ENCODE data around the gene ARHGAP36. TPM values are rescaled to one million over a fixed set of nuclear protein-coding genes. Genes with fewer than 3 reads are reported as not detected.

The ARHGAP36 gene
- total and polyA plus RNA-seq, 2 of the 8 experiments (the other 6 are each of a cell fraction or from before 2014, with no cell fraction given), result 0.32 to 0.38 TPM

GRCh38 chrX:131136776-131137175 is 78.6 kb downstream of the ARHGAP36 start (continued):
- TF ChIP-seq ATF3 (IDR thresholded peaks at IDR 0.05; ENCODE audit: insufficient read depth, low read depth, low read length) (no peak), RBBP5 (IDR thresholded peaks at IDR 0.05; ENCODE audit: borderline replicate concordance, low read depth, low read length) (no peak)
